Ishikawa (cell line): ENCODE results near the gene TXNDC8.

ENCODE experiments used
- CEBPB ChIP-seq: IDR thresholded peaks from 2 replicates; pipeline ENCODE4 v1.6.1; 2012
- EP300 ChIP-seq: IDR thresholded peaks from 2 replicates; pipeline ENCODE4 v1.6.1; 2012; ENCODE audit warnings: borderline replicate concordance
- MAX ChIP-seq: IDR thresholded peaks from 2 replicates; pipeline ENCODE4 v1.6.1; 2012
- NFIC ChIP-seq: IDR thresholded peaks from 2 replicates; pipeline ENCODE4 v1.6.1; 2012
- YY1 ChIP-seq: IDR thresholded peaks from 2 replicates; pipeline ENCODE4 v1.6.1; 2012; ENCODE audit warnings: low read depth

GRCh38 chr9:110291921-110292557, 45.6 kb downstream of the TXNDC8 start:
- TF ChIP-seq CEBPB = no peak
- no peak for TF ChIP-seq MAX
- no peak for TF ChIP-seq EP300
- TF ChIP-seq YY1 = no peak
- TF ChIP-seq NFIC = no peak
